SK-N-MC (cell line): Measurements from ENCODE around the gene PARD3.

Experiments used
- EZH2 ChIP-seq: fragments of 200-600 bp; sonication (generic); IDR thresholded peaks from one replicate; pipeline ENCODE4 v1.6.1; 2017; ENCODE audit warnings: antibody characterized with exemption
- FOXP2 ChIP-seq: optimal IDR thresholded peaks from 2 replicates; pipeline ENCODE3; 2011; ENCODE audit warnings: mild to moderate bottlenecking, moderate library complexity; ENCODE audit not compliant: insufficient read depth; ENCODE audit errors: extremely low read length, control extremely low read depth
- POLR2AphosphoS5 ChIP-seq: IDR thresholded peaks from 2 replicates; pipeline ENCODE4 v1.6.1; 2012; ENCODE audit warnings: mild to moderate bottlenecking, low read depth, low read length, borderline replicate concordance

GRCh38 chr10:34524369-34525091, 290.6 kb downstream of the PARD3 start:
- TF ChIP-seq EZH2 (no peak), FOXP2 (no peak), POLR2AphosphoS5 (no peak)
